G401.6 (cell line): ENCODE results near the gene NBPF1.
A peak's percentile ranks its signal among the peaks of the same experiment; 100 is the strongest.
"Not testable (repeated sequence)": the region's sequence is repeated elsewhere in the genome, so short reads cannot be mapped to it uniquely, and the experiment has no call there.

Source experiments
- FAIRE-seq: peaks from 2 replicates; lab custom pipeline; 2012; peaks lifted over from hg19 to GRCh38; lab: Jason Lieb, UNC

NBPF1 gene

GRCh38 chr1:16613185-16614147 is at the start of gene NBPF1:
TSS of gene NBPF1 (minus strand) at chr1:16613564.
- peak; percentile 66 for FAIRE-seq

GRCh38 chr1:16658234-16658633 is 44.9 kb upstream of the NBPF1 start:
- not testable (repeated sequence) for FAIRE-seq

DNA sequence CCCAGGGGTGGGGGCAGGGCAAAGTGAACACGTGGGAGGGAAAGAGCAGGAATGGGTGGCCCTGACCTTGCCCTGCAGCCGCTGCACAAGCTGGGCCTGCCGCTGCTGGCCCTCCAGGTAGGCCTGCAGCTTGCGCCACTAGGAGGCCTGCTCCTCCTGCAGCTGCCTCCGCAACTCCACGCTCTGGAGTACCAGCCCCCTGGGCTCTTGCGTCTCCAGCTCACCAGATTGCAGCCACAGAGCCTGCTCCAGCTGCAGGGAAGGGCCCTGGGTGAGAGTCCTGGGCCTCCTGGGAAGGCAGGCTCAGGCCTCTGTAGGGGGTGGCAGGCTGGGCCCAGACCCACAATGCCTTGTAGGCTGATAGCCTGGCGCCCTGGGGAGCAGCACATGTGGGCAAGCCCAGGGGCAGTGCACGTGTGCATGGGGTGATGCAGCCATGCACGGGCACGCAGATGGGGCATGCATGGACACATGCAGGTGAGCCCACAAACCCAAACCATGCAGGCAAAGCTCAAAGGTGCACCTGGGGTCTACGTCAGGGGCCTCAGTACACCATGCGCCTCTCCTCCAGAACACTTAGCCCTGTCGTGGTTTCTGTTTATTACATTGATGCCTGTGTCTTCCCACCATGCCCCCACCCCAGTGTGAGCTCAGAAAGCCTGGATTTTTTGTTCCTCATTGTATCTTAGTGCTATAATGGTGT is 43.8 kb upstream of the NBPF1 start:
- FAIRE-seq, result not testable (repeated sequence)

DNA sequence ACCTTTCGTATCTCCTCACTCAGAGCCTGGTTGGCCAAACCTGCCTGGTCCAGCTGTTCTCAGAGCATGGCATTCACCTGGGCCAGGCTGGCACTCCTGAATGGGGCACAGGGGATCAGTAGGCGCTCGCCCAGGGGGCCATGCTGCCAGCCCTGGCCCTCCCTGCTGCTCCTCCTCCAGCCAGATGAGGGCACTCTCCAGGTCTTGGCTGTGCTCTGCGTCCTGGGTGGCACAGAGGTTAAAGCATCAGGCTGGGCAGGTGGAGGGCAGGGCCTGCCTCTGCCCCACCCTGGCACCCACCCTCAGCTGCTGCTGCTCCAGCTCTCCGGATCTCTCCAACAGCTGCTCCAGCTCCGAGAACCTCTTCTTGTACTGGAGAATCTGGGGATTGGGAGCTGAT is 43.2 kb upstream of the NBPF1 start:
- not testable (repeated sequence) for FAIRE-seq

GRCh38 chr1:16651560-16651959 is 38.2 kb upstream of the NBPF1 start:
- FAIRE-seq, result peak; percentile 30

- not testable (repeated sequence) for FAIRE-seq
Measured at GRCh38 chr1:16649960-16650359, 36.6 kb upstream of the NBPF1 start.

DNA sequence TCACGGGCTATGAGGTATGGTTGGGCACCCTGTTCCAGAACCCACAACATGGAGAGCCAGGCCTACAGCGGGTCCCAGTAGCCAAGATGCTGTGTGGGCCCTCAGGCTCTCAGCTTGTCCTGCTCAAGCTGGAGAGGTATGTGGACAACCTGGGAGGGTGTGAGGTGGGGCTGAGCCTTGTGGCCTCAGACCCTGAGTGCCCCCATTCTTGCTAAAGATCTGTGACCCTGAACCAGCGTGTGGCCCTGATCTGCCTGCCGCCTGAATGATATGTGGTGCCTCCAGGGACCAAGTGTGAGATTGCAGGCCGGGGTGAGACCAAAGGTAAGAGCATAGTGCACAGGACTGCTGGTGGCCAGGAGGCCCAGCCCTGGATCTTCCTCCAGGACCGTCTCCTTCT is 36.0 kb upstream of the NBPF1 start:
- FAIRE-seq, result not testable (repeated sequence)

DNA sequence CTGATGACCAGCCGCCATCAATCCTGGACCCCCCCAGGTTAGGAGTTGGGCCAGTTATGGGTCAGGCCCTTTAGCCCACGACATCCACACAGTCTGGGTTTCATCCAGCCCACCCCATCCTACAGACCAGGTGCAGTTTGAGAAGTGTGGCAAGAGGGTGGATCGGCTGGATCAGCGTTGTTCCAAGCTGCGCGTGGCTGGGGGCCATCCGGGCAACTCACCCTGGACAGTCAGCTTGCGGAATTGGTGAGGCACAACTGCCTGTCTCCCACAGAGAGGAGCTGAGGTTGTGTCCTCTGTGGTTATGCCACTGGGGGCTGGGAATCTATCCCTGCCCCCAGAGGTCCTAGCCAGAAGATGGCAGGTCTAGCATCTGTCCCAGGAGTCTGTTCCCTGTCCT is 35.4 kb upstream of the NBPF1 start:
- not testable (repeated sequence) for FAIRE-seq

- not testable (repeated sequence) for FAIRE-seq
Measured at GRCh38 chr1:16648250-16648649, 34.9 kb upstream of the NBPF1 start.

GRCh38 chr1:16647179-16648176 is 34.1 kb upstream of the NBPF1 start:
- FAIRE-seq, result not testable (repeated sequence)

DNA sequence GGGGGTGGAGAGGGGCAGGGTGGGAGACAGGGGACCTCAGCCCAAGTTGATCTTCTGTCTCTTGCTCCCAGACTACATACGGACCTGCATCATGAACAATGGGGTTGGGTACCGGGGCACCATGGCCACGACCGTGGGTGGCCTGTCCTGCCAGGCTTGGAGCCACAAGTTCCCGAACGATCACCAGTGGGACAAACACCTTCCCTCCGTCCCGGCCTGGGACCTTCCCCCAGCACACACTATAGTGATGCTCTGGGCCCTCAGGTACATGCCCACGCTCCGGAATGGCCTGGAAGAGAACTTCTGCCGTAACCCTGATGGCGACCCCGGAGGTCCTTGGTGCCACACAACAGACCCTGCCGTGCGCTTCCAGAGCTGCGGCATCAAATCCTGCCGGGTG is 33.4 kb upstream of the NBPF1 start:
- FAIRE-seq, result not testable (repeated sequence)

GRCh38 chr1:16646061-16646664 is 32.8 kb upstream of the NBPF1 start:
- FAIRE-seq, result not testable (repeated sequence)

GRCh38 chr1:16645271-16646060 is 32.1 kb upstream of the NBPF1 start:
- not testable (repeated sequence) for FAIRE-seq

- FAIRE-seq, result not testable (repeated sequence)
Measured at GRCh38 chr1:16644482-16645270, 31.3 kb upstream of the NBPF1 start.

GRCh38 chr1:16644193-16644481 is 30.8 kb upstream of the NBPF1 start:
- FAIRE-seq, result no peak

DNA sequence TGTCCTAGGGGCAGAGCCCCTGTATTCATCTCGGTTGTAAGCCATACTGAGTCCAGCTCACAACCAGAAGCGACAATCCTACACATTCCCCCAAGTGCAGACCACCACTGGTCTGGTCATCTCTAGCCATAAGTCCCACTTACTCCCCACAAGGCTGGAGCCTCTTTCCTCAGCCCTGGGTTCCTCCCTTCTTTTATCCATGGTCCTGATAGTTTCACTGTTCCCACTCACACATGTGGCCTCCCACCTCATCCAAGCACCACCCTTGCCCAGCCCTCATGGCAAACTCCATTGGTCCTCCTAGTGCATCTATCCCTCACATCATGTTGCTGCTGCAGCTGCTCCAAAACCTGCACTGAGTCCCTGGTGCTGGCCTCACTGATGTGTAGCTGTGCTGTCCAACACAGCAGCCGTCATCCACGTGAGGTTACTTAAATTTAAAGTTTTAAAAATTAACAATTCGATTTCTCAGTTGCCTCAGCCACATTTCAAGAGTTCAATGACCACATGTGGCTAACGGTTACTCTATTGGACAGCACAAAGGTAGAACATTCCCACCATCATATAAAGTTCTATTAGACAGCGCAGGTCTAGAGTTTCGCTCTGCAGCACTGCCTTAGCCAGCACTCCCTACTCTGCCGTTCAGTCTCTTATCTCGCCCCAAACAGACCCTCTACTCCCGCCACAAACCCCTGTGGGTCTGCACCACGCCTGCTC is 30.3 kb upstream of the NBPF1 start:
- not testable (repeated sequence) for FAIRE-seq

DNA sequence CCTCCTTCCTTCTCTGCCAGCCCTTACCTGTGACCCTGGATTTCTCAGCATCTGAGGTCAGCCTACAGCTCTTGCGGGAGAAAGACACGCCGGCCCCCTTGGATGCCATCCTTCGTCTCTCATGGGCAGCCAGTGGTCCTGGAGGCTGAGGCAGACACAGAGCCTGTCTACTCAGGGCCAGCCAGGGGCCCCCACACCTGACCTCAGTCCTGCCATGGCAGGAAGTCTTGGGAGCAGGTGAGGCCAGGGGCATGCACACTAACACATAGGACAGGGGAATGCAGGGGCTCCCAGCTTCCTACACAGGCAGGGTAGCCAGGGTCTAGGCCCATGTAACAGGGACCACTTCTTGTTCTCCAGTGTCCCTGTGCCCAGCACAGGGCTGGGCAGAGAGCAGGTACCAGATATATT is 29.6 kb upstream of the NBPF1 start:
- not testable (repeated sequence) for FAIRE-seq

DNA sequence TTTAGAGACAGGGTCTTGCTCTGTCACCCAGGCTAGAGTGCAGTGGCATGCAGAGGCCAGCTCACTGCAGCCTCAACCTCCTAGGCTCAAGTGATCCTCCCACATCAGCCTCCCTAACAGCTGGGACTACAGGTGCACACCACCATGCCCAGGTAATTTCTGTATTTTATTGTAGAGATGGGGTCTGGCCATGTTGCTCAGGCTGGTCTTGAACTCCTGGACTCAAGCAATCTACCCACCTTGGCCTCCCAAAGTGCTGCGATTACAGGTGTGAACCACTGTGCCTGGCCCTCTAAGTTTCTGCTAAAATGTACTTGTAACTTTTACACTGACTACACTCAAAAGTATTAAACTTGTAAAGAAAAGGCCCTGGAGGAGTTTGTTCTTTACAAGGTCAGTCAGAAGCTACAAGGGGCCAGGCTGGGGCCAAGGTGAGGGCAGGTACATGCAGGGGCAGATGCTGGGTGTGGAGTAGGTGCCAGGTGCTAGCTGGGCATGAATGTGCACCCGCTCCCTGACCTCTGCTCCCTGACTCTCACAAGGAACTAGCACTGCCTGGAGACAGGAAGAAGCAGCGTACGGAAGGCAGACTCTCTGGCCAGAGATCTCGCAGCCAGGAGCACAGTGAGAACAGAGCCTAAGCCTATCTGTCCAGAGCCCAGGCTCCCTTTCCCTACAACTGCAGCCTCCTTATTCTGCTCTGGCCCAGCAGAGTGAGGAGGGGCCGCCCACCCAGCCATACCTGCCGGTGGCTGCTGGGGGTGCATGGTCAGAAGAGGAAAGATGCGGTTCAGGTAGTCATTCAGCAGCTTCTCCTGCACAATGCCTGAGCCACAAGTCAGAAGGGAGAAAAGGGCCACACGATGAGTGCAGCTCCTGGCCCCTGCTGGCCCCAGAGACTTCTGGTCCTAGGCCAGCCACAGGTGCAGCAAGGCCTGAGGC is 28.9 kb upstream of the NBPF1 start:
- not testable (repeated sequence) for FAIRE-seq
